Spleen (tissue), 7 donors: Measurements from ENCODE around the gene PHF20.

Source experiments
- POLR2A ChIP-seq, 3 donors: fragments of 450-650 bp; IDR thresholded peaks; one replicate each; pipeline ENCODE4 v1.5.1; 2017; ENCODE audit warnings: antibody characterized with exemption in 3 of 3, mild to moderate bottlenecking in 1 of 3
- TF ChIP-seq, protein P1 (sequence below), 11 experiments: fragments of 200-600 bp in 7 of 11; fragments of 450-650 bp in 4 of 11; sonication (generic) in 4 of 11; IDR thresholded peaks in 8 of 11; conservative IDR thresholded peaks in 3 of 11; 1 replicate in 7 of 11; 2 replicates in 4 of 11; pipeline versions ENCODE4 v1.4.0 to v1.8.0; 2016 to 2021; ENCODE audit warnings: antibody characterized with exemption in 11 of 11, inconsistent platforms in 4 of 11, mild to moderate bottlenecking in 1 of 11
- donor health status: DM: no; HTN: no; CAD: no; lungs with moderate emphysema.
- donor health status: DM: no; HTN: no; CAD: no.
- donor health status: DM: no; HTN: no; CAD: no.

DNA sequence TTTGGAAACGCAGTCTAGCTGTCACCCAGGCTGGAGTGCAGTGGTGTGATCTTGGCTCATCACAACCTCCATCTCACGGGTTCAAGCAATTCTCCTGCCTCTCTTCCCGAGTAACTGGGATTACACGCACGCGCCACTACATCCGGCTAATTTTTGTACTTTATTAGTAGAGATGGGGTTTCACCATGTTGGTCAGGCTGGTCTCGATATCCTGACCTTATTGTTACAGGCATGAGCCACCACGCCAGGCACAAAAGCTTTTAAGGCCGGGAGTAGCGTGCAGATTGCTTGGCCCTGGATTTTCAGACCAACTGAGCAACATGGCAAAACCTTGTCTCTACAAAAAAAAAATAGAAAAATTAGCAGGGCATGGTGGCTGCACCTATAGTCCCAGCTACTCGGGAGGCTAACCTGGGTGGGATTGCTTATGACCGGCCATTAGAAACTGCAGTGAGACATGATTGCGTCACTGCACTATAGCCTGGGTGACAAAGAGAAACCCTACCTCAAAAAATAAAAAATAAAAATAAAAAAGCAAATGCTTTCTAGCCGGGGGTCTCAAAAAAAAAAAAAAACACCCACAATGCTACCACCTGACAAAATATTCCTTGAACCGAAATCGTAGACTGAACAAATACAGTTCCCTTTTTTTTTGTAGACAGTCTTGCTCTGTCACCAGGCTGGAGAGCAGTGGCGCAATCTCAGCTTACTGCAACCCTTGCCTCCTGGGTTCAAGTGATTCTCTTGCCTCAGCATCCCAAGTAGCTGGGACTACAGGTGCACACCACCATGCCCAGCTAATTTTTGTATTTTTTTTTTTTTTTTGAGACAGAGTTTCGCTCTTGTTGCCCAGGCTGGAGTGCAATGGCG is 44.7 kb upstream of the PHF20 start:
- TF ChIP-seq, protein P1, sequence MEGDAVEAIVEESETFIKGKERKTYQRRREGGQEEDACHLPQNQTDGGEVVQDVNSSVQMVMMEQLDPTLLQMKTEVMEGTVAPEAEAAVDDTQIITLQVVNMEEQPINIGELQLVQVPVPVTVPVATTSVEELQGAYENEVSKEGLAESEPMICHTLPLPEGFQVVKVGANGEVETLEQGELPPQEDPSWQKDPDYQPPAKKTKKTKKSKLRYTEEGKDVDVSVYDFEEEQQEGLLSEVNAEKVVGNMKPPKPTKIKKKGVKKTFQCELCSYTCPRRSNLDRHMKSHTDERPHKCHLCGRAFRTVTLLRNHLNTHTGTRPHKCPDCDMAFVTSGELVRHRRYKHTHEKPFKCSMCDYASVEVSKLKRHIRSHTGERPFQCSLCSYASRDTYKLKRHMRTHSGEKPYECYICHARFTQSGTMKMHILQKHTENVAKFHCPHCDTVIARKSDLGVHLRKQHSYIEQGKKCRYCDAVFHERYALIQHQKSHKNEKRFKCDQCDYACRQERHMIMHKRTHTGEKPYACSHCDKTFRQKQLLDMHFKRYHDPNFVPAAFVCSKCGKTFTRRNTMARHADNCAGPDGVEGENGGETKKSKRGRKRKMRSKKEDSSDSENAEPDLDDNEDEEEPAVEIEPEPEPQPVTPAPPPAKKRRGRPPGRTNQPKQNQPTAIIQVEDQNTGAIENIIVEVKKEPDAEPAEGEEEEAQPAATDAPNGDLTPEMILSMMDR (IDR thresholded peaks at IDR 0.05 in 8 of 11, conservative IDR thresholded peaks at IDR 0.05 in 3 of 11), result no peak
- TF ChIP-seq POLR2A (IDR thresholded peaks at IDR 0.05), result no peak
